Sigmoid colon (tissue), 7 donors: ENCODE data around the gene TBCK. TPM values are rescaled to one million over a fixed set of nuclear protein-coding genes. Genes with fewer than 3 reads are reported as not detected.

Experiments
- DNase-seq: peaks from one replicate; pipeline ENCODE4 v3.0.0-alpha.2; 2019
- H3K27ac ChIP-seq, 4 donors: fragments of 200-600 bp; sonication (generic); one replicate each; pipeline ENCODE4 v1.5.1; 2016 to 2019; ENCODE audit warnings: mild to moderate bottlenecking in 1 of 4
- H3K27me3 ChIP-seq, 3 donors: fragments of 200-600 bp; sonication (generic); one replicate each; pipeline ENCODE4 v1.5.1; 2019; ENCODE audit warnings: mild to moderate bottlenecking in 1 of 3
- H3K36me3 ChIP-seq, 4 donors: fragments of 200-600 bp; sonication (generic); one replicate each; pipeline ENCODE4 v1.5.1; 2016 to 2019
- H3K4me1 ChIP-seq, 4 donors: fragments of 200-600 bp; sonication (generic); one replicate each; pipeline ENCODE4 v1.5.1; 2017 to 2019
- H3K4me3 ChIP-seq, 4 donors: fragments of 200-600 bp; sonication (generic); one replicate each; pipeline ENCODE4 v1.5.1; 2017 to 2019; ENCODE audit warnings: mild to moderate bottlenecking in 2 of 4, moderate library complexity in 1 of 4
- H3K9me3 ChIP-seq, 4 donors: fragments of 200-600 bp in 3 of 4; sonication (generic) in 3 of 4; one replicate each; pipeline versions ENCODE4 v1.5.1 to v1.6.1; 2013 to 2019
- EP300 ChIP-seq, 4 donors: sonication (generic); formaldehyde crosslinking; IDR thresholded peaks; one replicate each; pipeline ENCODE4 v1.6.1; 2017; ENCODE audit warnings: antibody characterized with exemption in 4 of 4
- POLR2A ChIP-seq, 2 donors: fragments of 450-650 bp; IDR thresholded peaks; one replicate each; pipeline ENCODE4 v1.6.1; 2016; ENCODE audit warnings: antibody characterized with exemption in 2 of 2, mild to moderate bottlenecking in 2 of 2, moderate library complexity in 2 of 2
- POLR2AphosphoS5 ChIP-seq, 4 donors: sonication (generic); formaldehyde crosslinking; IDR thresholded peaks; one replicate each; pipeline ENCODE4 v1.6.1; 2017; ENCODE audit warnings: antibody characterized with exemption in 4 of 4
- WGBS, 2 donors: extraction: QIAGEN DNeasy Blood & Tissue Kit; methylation state at CpG; one replicate each; pipeline ENCODE4 v1.1.7; 2013; 5-methylcytosine and 5-hydroxymethylcytosine counted together
- intact Hi-C: fragments of 100-400 bp; cut with DNase I; formaldehyde crosslinking; loops from one replicate; pipeline ENCODE4 v1.15.1; 2023
- polyA plus RNA-seq, 3 donors: library from polyadenylated mRNA; stranded (reverse); fragments of 200-250 nt; gene quantifications; one replicate each; pipeline ENCODE4 v1.2.3, GENCODE V29; 2013
- total RNA-seq, 4 donors: library from RNA; depleted of rRNA; stranded (reverse); fragments of >200 nt; gene quantifications; one replicate each; pipeline ENCODE4 v1.1.0, GENCODE V29; 2016
- TF ChIP-seq, protein P1 (sequence below), 4 experiments: fragments of 450-650 bp in 3 of 4; fragments of 200-600 bp in 1 of 4; IDR thresholded peaks; one replicate each; pipeline ENCODE4 v1.5.1; 2016 to 2019; ENCODE audit warnings: antibody characterized with exemption in 4 of 4, mild to moderate bottlenecking in 3 of 4, moderate library complexity in 2 of 4
- donor health status: healthy with polysubstance abuse.
- donor health status: Bipolar disorder and iron deficiency.
- donor health status: healthy.

TBCK gene
- total and polyA plus RNA-seq, 7 donors, result 4.8 to 43.5 (median 26.3) TPM

GRCh38 chr4:106284227-106284626, 31.8 kb downstream of the TBCK start:
- H3K27ac ChIP-seq, result no peak overlapping the region
- H3K36me3 ChIP-seq, result peaks cover 0 to 4% (median 0%) of the 10 kb centered on the region in 4 donors
- H3K27me3 ChIP-seq, result no peaks in the 10 kb centered on the region
- 83 to 92% methylated on average over 3 of the region's 3 CpGs for WGBS, 2 donors
- no peak for DNase-seq
- no peak for TF ChIP-seq POLR2AphosphoS5 (IDR thresholded peaks at IDR 0.05)
- no peaks in the 10 kb centered on the region for H3K9me3 ChIP-seq
- intact Hi-C loops, result no loop called here
- H3K4me3 ChIP-seq, result no peak overlapping the region
- peaks cover 0 to 6% (median 3%) of the 10 kb centered on the region in 4 donors for H3K4me1 ChIP-seq

- WGBS, 2 donors, result 39 to 65% methylated on average over 1 of the region's 1 CpG
- no peaks in the 10 kb centered on the region for H3K9me3 ChIP-seq
- no peak for DNase-seq
- no peak for TF ChIP-seq POLR2A (IDR thresholded peaks at IDR 0.05)
- no peak for TF ChIP-seq POLR2AphosphoS5 (IDR thresholded peaks at IDR 0.05)
- TF ChIP-seq, protein P1, sequence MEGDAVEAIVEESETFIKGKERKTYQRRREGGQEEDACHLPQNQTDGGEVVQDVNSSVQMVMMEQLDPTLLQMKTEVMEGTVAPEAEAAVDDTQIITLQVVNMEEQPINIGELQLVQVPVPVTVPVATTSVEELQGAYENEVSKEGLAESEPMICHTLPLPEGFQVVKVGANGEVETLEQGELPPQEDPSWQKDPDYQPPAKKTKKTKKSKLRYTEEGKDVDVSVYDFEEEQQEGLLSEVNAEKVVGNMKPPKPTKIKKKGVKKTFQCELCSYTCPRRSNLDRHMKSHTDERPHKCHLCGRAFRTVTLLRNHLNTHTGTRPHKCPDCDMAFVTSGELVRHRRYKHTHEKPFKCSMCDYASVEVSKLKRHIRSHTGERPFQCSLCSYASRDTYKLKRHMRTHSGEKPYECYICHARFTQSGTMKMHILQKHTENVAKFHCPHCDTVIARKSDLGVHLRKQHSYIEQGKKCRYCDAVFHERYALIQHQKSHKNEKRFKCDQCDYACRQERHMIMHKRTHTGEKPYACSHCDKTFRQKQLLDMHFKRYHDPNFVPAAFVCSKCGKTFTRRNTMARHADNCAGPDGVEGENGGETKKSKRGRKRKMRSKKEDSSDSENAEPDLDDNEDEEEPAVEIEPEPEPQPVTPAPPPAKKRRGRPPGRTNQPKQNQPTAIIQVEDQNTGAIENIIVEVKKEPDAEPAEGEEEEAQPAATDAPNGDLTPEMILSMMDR (IDR thresholded peaks at IDR 0.05), result no peak
- TF ChIP-seq EP300 (IDR thresholded peaks at IDR 0.05), result no peak
- intact Hi-C loops, result no loop called here
- no peak overlapping the region for H3K27ac ChIP-seq
- H3K36me3 ChIP-seq, result peaks cover 0 to 8% (median 0%) of the 10 kb centered on the region in 4 donors
- peaks cover 0 to 4% (median 0%) of the 10 kb centered on the region in 4 donors for H3K4me1 ChIP-seq
- no peaks in the 10 kb centered on the region for H3K27me3 ChIP-seq
- H3K4me3 ChIP-seq, result no peak overlapping the region
Observed at GRCh38 chr4:106277140-106277675, 38.8 kb downstream of the TBCK start.

- no peak for TF ChIP-seq POLR2A (IDR thresholded peaks at IDR 0.05)
- no peak for TF ChIP-seq POLR2AphosphoS5 (IDR thresholded peaks at IDR 0.05)
- TF ChIP-seq, protein P1 (IDR thresholded peaks at IDR 0.05), result no peak
- TF ChIP-seq EP300 (IDR thresholded peaks at IDR 0.05), result no peak
- H3K4me1 ChIP-seq, result peaks cover 0 to 4% (median 0%) of the 10 kb centered on the region in 4 donors
- H3K27ac ChIP-seq, result no peak overlapping the region
- no peak overlapping the region for H3K4me3 ChIP-seq
- no peaks in the 10 kb centered on the region for H3K9me3 ChIP-seq
- no peak for DNase-seq
- 87 to 93% methylated on average over 2 of the region's 2 CpGs for WGBS, 2 donors
- no peaks in the 10 kb centered on the region for H3K27me3 ChIP-seq
- H3K36me3 ChIP-seq, result peaks cover 0 to 8% (median 0%) of the 10 kb centered on the region in 4 donors
- intact Hi-C loops, result no loop called here
Observed at GRCh38 chr4:106273831-106274230, 42.2 kb downstream of the TBCK start.

DNA sequence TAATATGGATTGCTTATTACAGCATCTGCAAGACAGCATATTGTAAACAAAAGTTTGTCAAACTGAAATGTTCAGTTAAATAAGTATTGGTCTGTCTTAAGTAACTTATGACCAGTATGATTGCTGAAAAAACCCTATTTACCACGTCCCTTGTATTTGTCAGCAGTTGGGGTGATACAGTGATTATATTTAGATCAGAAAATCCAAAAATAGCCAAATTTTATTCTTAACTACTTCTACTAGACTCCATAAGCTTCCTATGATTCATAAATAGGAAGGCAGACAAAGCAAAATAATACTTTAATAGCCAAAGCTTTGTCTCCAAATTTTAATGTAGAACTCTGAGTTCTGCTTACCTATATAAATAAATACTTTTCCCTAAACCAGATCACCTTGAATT, 45.3 kb downstream of the TBCK start:
- intact Hi-C loops, result no loop called here
- Histone ChIP-seq H3K36me3 (peaks cover 0 to 8% (median 0%) of the 10 kb centered on the region in 4 donors), H3K9me3 (no peaks in the 10 kb centered on the region), H3K4me3 (no peak overlapping the region), H3K27me3 (no peaks in the 10 kb centered on the region), H3K27ac (no peak overlapping the region), H3K4me1 (peaks cover 0 to 4% (median 0%) of the 10 kb centered on the region in 4 donors)
- no peak for DNase-seq
- TF ChIP-seq EP300 (IDR thresholded peaks at IDR 0.05) (no peak), POLR2AphosphoS5 (IDR thresholded peaks at IDR 0.05) (no peak), POLR2A (IDR thresholded peaks at IDR 0.05) (no peak)
- TF ChIP-seq, protein P1 (IDR thresholded peaks at IDR 0.05), result no peak
- WGBS, 2 donors, result 86 to 93% methylated on average over 1 of the region's 1 CpG

- no peak for TF ChIP-seq POLR2A (IDR thresholded peaks at IDR 0.05)
- TF ChIP-seq, protein P1 (IDR thresholded peaks at IDR 0.05), result no peak
- TF ChIP-seq POLR2AphosphoS5 (IDR thresholded peaks at IDR 0.05), result no peak
- no peak for TF ChIP-seq EP300 (IDR thresholded peaks at IDR 0.05)
- intact Hi-C loops, result no loop called here
- Histone ChIP-seq H3K27me3 (no peaks in the 10 kb centered on the region), H3K4me1 (peaks cover 0 to 4% (median 0%) of the 10 kb centered on the region in 4 donors), H3K9me3 (no peaks in the 10 kb centered on the region), H3K27ac (no peak overlapping the region), H3K36me3 (peaks cover 0 to 7% (median 0%) of the 10 kb centered on the region in 4 donors), H3K4me3 (no peak overlapping the region)
- WGBS, 2 donors, result 92% methylated on average over 2 of the region's 2 CpGs
- DNase-seq, result no peak
Observed at GRCh38 chr4:106269711-106270110, 46.3 kb downstream of the TBCK start.
